ENCODE measurements around the gene NHLRC4.

Gene NHLRC4

DNA sequence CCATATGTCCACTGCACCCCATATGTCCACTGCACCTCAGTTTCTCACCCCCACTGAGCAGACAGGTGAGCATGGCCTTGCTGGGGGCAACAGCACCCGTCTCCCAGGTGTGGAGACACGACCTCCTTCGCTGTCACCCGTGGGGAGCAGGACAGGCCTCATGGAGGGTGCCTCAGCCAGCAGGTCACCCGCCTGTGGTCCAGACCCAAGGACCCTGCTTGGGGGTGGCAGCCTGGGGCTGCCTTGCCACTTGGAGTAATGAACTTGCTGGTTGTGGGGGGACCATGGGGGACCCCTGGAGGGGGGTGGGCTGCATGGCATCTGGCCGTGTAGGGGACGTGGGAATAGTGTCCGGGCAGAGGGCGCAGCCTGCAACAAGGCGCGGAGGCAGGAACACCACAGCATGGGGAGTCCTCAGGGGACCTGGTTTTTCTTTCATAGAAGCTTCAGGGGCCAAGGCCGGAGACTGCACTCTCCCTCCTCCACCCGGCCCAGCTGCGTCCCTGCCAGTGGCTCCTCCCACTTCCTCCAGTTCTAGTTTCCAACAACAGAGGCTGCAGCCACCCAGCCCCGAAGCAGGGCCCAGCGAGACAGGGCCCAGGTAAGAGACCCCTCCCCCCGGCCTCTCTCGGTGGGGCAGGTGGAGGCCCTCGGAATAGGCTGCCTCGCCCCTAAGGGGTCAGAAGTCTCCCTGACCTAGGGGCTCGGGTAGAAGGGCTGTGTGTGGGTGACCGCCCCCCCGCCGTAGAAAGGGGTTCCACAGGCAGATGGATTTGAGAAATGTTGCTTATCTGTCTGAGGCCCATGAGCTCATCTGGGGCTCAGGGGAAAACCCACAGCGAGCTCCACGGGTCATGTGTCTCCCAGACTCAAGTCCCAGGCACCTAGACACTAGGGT lies at the start of gene NHLRC4:
TSS of gene NHLRC4 (plus strand) at position 531 of the 898 bp plus-strand sequence. CDS start 1,043 bp downstream, outside the sequence.
- no peak within 1 kb of the TSS for H3K4me3 ChIP-seq (ENCODE audit: low read length)
- peak; percentile 29 for DNase-seq (ENCODE audit: low read depth)
- no peak for TF ChIP-seq CTCF (conservative IDR thresholded peaks at IDR 0.05; ENCODE audit: low read length)

DNA sequence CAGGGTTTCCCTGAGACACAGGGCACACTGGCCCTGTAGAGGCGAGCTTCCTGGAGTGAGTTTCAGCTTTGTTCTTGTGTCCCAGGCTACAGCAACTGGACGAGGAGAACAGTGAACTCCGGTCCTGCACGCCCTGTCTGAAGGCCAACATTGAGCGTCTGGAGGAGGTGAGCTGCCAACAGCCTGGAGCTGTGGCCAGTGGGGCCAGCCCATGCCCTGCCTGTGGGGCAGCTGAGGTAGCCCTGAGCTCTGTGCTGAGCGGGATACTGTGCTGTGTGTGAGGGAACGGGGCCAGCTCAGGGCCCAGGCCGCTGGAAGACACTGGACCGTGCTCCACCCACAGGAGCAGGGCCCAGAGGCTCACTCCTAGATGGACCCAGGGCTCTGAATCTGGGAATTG lies 47.9 kb upstream of the NHLRC4 start:
- TF ChIP-seq CTCF (conservative IDR thresholded peaks at IDR 0.05; ENCODE audit: low read length) = no peak
- no peak for DNase-seq (ENCODE audit: low read depth)

DNA sequence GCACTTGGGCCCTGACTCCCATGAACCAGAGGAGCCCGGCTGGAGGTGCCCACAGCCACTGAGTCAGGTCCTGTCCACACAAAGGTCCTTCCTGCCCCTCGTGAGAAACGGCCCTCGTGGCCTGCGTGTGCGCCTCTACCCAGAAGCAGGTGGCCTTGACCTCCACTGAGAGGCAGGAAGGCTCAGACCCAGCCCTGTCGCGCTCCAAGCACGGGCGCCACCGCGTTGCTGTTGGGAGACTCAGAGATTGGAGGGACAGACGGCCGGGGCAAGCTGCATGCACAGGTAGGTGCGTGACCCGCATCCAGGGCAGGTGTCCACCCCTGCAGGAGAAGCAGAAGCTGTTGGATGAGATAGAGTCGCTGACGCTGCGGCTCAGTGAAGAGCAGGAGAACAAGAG lies 47.4 kb upstream of the NHLRC4 start:
- no peak for DNase-seq (ENCODE audit: low read depth)
- no peak for TF ChIP-seq CTCF (conservative IDR thresholded peaks at IDR 0.05; ENCODE audit: low read length)
- H3K4me3 ChIP-seq (ENCODE audit: low read length) = no peak overlapping the region

More for the DNA sequence above, 47.9 kb upstream of the NHLRC4 start:
- no peak overlapping the region for H3K4me3 ChIP-seq (ENCODE audit: low read length)

GRCh38 chr16:519841-520687 lies 46.7 kb upstream of the NHLRC4 start:
- TF ChIP-seq CTCF (conservative IDR thresholded peaks at IDR 0.05; ENCODE audit: low read length) = no peak
- no peak for DNase-seq (ENCODE audit: low read depth)
- H3K4me3 ChIP-seq (ENCODE audit: low read length) = no peak overlapping the region

DNA sequence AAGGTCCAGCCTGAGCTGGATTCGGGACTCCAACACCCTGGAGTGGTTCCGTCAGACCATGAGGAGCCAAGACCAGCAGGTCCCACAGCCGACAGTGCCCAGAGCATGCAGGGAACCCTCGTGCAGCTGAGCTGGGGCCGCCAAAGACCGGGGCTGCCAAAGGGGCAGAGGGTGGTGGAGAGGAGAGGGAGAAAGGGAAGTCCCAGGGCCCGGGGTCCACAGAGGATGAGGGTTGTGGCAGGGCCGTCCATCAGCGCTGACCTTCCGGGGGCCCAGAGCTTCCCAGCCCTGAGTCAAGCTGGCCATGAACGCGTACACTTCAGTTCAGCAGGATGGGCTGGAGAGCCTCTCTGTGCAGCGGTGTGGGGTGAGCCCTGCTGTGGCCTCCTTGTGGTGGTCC lies 46.0 kb upstream of the NHLRC4 start:
- DNase-seq (ENCODE audit: low read depth) = no peak
- no peak overlapping the region for H3K4me3 ChIP-seq (ENCODE audit: low read length)
- no peak for TF ChIP-seq CTCF (conservative IDR thresholded peaks at IDR 0.05; ENCODE audit: low read length)

DNA sequence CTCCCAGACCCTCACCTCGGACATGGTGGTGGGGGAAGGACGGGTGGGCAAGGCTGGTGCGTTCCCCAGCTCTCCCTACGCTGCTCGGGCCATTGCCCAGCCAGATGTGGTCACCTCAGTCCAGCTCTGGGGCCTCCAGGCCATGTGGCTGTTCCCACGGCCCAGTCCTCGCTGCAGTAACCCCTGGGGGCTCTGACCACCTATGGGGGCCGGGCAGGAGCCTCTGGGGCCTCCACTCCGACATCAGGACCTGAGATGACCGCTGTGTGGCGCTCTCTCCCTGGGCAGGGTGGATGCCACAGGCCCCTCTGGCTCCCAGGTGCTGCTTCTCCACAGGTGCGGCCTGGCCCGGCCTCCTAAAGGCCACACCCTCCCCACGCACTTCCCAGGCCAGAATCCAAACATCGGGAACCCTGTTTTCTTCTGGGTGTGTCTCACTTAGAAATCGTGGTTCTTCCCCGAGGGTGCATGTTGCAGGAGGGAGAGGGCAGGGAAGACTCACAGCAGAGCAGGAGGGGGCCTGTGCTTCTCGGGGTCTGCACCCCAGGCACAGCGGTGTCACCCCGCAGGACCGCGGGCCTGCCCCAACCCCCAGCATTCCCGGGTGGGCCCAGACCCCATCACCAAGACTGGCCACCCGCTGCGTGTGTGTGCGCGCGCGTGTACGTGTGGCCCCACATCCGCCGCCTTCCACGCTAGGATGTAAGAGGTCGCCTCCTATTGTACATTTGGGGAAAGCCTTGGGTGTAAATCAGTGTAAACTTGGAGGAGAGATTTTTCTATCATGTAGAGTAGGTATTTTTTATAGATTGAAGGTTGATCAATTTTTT lies 45.2 kb upstream of the NHLRC4 start:
- DNase-seq (ENCODE audit: low read depth) = no peak
- 0 out of 2 replicates have a peak, but pooled peaks have one; percentile 2 for TF ChIP-seq CTCF (conservative IDR thresholded peaks at IDR 0.05; ENCODE audit: low read length)
- no peak overlapping the region for H3K4me3 ChIP-seq (ENCODE audit: low read length)
